ENCODE results near the gene IL23R. TPM values are rescaled to one million over a fixed set of nuclear protein-coding genes. Genes with fewer than 3 reads are reported as not detected.
"Not testable (repeated sequence)": the region's sequence is repeated elsewhere in the genome, so short reads cannot be mapped to it uniquely, and the experiment has no call there.

Gene IL23R
- total RNA-seq, 1 donor from 2014 or later: 3.1 TPM

GRCh38 chr1:67190942-67191341 is 24.7 kb downstream of the IL23R start:
- DNase-seq: peak; percentile 59
- Mint-ChIP-seq H3K9me3 (no peaks in the 10 kb centered on the region), H3K36me3 (ENCODE audit: low read depth) (no peaks in the 10 kb centered on the region), H3K27me3 (no peaks in the 10 kb centered on the region), H3K4me1 (peaks cover 6% of the 10 kb centered on the region), H3K27ac (no peak overlapping the region), H3K4me3 (no peak overlapping the region)
- intact Hi-C loops (cut with micrococcal nuclease): loop anchor here (1.0 to 10.0 kb wide), 4 partner anchors 16 to 816 kb away; no protein-coding TSS in a partner anchor

GRCh38 chr1:67191668-67192520 is 25.6 kb downstream of the IL23R start:
- Mint-ChIP-seq H3K4me3 (no peak overlapping the region), H3K36me3 (ENCODE audit: low read depth) (peaks cover 1% of the 10 kb centered on the region), H3K27ac (no peak overlapping the region), H3K4me1 (peaks cover 6% of the 10 kb centered on the region), H3K27me3 (no peaks in the 10 kb centered on the region), H3K9me3 (no peaks in the 10 kb centered on the region)
- intact Hi-C loops (cut with micrococcal nuclease): loop anchor here (2.0 to 10.0 kb wide), 4 partner anchors 33 to 817 kb away; no protein-coding TSS in a partner anchor
- DNase-seq: peak; percentile 56

GRCh38 chr1:67192902-67193301 is 26.6 kb downstream of the IL23R start:
- H3K27ac Mint-ChIP-seq: no peak overlapping the region
- no peak overlapping the region for H3K4me3 Mint-ChIP-seq
- no peaks in the 10 kb centered on the region for H3K27me3 Mint-ChIP-seq
- peak; percentile 67 for DNase-seq
- H3K36me3 Mint-ChIP-seq (ENCODE audit: low read depth): peaks cover 5% of the 10 kb centered on the region
- H3K4me1 Mint-ChIP-seq: peaks cover 8% of the 10 kb centered on the region
- intact Hi-C loops (cut with micrococcal nuclease): loop anchor here (2.0 to 10.0 kb wide), 2 partner anchors 34 to 818 kb away; no protein-coding TSS in a partner anchor
- H3K9me3 Mint-ChIP-seq: no peaks in the 10 kb centered on the region

- intact Hi-C loops (cut with micrococcal nuclease): loop anchor here (1.0 to 10.0 kb wide), 6 partner anchors 19 to 819 kb away; partner anchors contain the start of gene IL23R
- peak; percentile 66 for DNase-seq
- no peaks in the 10 kb centered on the region for H3K9me3 Mint-ChIP-seq
- H3K27ac Mint-ChIP-seq: peak overlapping the region; percentile 86
- H3K4me3 Mint-ChIP-seq: peak overlapping the region; percentile 42
- peaks cover 9% of the 10 kb centered on the region for H3K36me3 Mint-ChIP-seq (ENCODE audit: low read depth)
- H3K27me3 Mint-ChIP-seq: no peaks in the 10 kb centered on the region
- H3K4me1 Mint-ChIP-seq: peaks cover 8% of the 10 kb centered on the region
These were observed 27.4 kb downstream of the IL23R start for GRCh38 chr1:67193704-67194103.

GRCh38 chr1:67194209-67194863 is 28.1 kb downstream of the IL23R start:
- peak; percentile 66 for DNase-seq
- H3K36me3 Mint-ChIP-seq (ENCODE audit: low read depth): peaks cover 9% of the 10 kb centered on the region
- intact Hi-C loops (cut with micrococcal nuclease): loop anchor here (1.0 to 10.0 kb wide), 5 partner anchors 18 to 820 kb away; partner anchors contain the start of gene IL23R
- H3K9me3 Mint-ChIP-seq: no peaks in the 10 kb centered on the region
- H3K27me3 Mint-ChIP-seq: no peaks in the 10 kb centered on the region
- H3K27ac Mint-ChIP-seq: peak overlapping the region; percentile 86
- H3K4me3 Mint-ChIP-seq: no peak overlapping the region
- peaks cover 8% of the 10 kb centered on the region for H3K4me1 Mint-ChIP-seq

GRCh38 chr1:67200755-67201154 is 34.5 kb downstream of the IL23R start:
- Mint-ChIP-seq H3K4me1 (peaks cover 2% of the 10 kb centered on the region), H3K27me3 (no peaks in the 10 kb centered on the region), H3K27ac (no peak overlapping the region), H3K36me3 (ENCODE audit: low read depth) (peaks cover 9% of the 10 kb centered on the region), H3K9me3 (peaks cover 4% of the 10 kb centered on the region), H3K4me3 (no peak overlapping the region)
- intact Hi-C loops (cut with micrococcal nuclease): no loop called here
- no peak for DNase-seq

GRCh38 chr1:67201891-67202290 is 35.6 kb downstream of the IL23R start:
- no peaks in the 10 kb centered on the region for H3K27me3 Mint-ChIP-seq
- H3K36me3 Mint-ChIP-seq (ENCODE audit: low read depth): peaks cover 8% of the 10 kb centered on the region
- no peak for DNase-seq
- intact Hi-C loops (cut with micrococcal nuclease): no loop called here
- H3K4me1 Mint-ChIP-seq: peaks cover 2% of the 10 kb centered on the region
- H3K9me3 Mint-ChIP-seq: peaks cover 4% of the 10 kb centered on the region
- H3K27ac Mint-ChIP-seq: no peak overlapping the region
- H3K4me3 Mint-ChIP-seq: no peak overlapping the region

GRCh38 chr1:67204298-67204980 is 38.2 kb downstream of the IL23R start:
- Mint-ChIP-seq H3K27me3 (no peaks in the 10 kb centered on the region), H3K9me3 (peaks cover 4% of the 10 kb centered on the region), H3K4me1 (no peaks in the 10 kb centered on the region), H3K27ac (no peak overlapping the region), H3K36me3 (ENCODE audit: low read depth) (peaks cover 3% of the 10 kb centered on the region), H3K4me3 (no peak overlapping the region)
- intact Hi-C loops (cut with micrococcal nuclease): no loop called here
- DNase-seq: no peak

- H3K9me3 Mint-ChIP-seq; intact Hi-C loops (cut with micrococcal nuclease); DNase-seq; H3K36me3 Mint-ChIP-seq (ENCODE audit: low read depth); H3K27ac Mint-ChIP-seq; H3K27me3 Mint-ChIP-seq; H3K4me3 Mint-ChIP-seq: not testable (repeated sequence)
- peaks cover 10% of the 10 kb centered on the region for H3K4me1 Mint-ChIP-seq
These were observed 41.1 kb downstream of the IL23R start for GRCh38 chr1:67207398-67207797.

- Mint-ChIP-seq H3K4me3 (no peak overlapping the region), H3K9me3 (no peaks in the 10 kb centered on the region), H3K4me1 (peaks cover 13% of the 10 kb centered on the region), H3K27ac (no peak overlapping the region), H3K36me3 (ENCODE audit: low read depth) (peaks cover 3% of the 10 kb centered on the region), H3K27me3 (no peaks in the 10 kb centered on the region)
- no peak for DNase-seq
- intact Hi-C loops (cut with micrococcal nuclease): no loop called here
These were observed 42.0 kb downstream of the IL23R start for GRCh38 chr1:67208217-67208616.

- intact Hi-C loops (cut with micrococcal nuclease): no loop called here
- Mint-ChIP-seq H3K27ac (no peak overlapping the region), H3K4me3 (no peak overlapping the region)
These were observed 43.3 kb downstream of the IL23R start for GRCh38 chr1:67209521-67209920.

GRCh38 chr1:67211589-67212563 is 45.6 kb downstream of the IL23R start:
- Mint-ChIP-seq H3K27ac (peak overlapping the region; percentile 79), H3K36me3 (ENCODE audit: low read depth) (peaks cover 6% of the 10 kb centered on the region), H3K4me1 (peaks cover 33% of the 10 kb centered on the region), H3K9me3 (peaks cover 9% of the 10 kb centered on the region), H3K4me3 (peak overlapping the region; percentile 19), H3K27me3 (no peaks in the 10 kb centered on the region)
- peak; percentile 85 for DNase-seq
- intact Hi-C loops (cut with micrococcal nuclease): loop anchor here (1.0 to 5.0 kb wide), 12 partner anchors 18 to 475 kb away; partner anchors contain the start of genes GADD45A, SERBP1 and SLC35D1

More at GRCh38 chr1:67209521-67209920, 43.3 kb downstream of the IL23R start:
- Mint-ChIP-seq H3K36me3 (ENCODE audit: low read depth) (peaks cover 3% of the 10 kb centered on the region), H3K4me1 (peaks cover 21% of the 10 kb centered on the region), H3K27me3 (no peaks in the 10 kb centered on the region), H3K9me3 (no peaks in the 10 kb centered on the region)
- DNase-seq: no peak
